SK-N-SH (cell line): ENCODE measurements around the gene PAM. TPM values are rescaled to one million over a fixed set of nuclear protein-coding genes. Genes with fewer than 3 reads are reported as not detected.
A peak's percentile ranks its signal among the peaks of the same experiment; 100 is the strongest.

Experiments
- CTCF ChIA-PET: fragments of 300-600, 350-600 bp; formaldehyde crosslinking; extraction: SDS; loops from one replicate; lab custom pipeline; 2021; lab: Yijun Ruan, JAX
- POLR2A ChIA-PET: fragments of 350-600 bp; sonication (Branson Sonifier 250); formaldehyde crosslinking; extraction: SDS; loops from one replicate; lab custom pipeline; 2020; ENCODE audit warnings: antibody characterized with exemption, inconsistent platforms; lab: Yijun Ruan, JAX
- DNase-seq: peaks from one replicate; pipeline ENCODE4 v3.0.0; 2012
- H2AFZ ChIP-seq: fragments of 200-600 bp; sonication (generic); 2 replicates; pipeline ENCODE4 v1.8.1; 2016; ENCODE audit warnings: antibody characterized with exemption, mild to moderate bottlenecking, low read depth
- H3F3A ChIP-seq: fragments of 200-600 bp; sonication (generic); replicated peaks from 2 replicates; pipeline ENCODE3; 2016; ENCODE audit warnings: antibody characterized with exemption, mild to moderate bottlenecking; ENCODE audit not compliant: insufficient read depth
- H3K27ac ChIP-seq, 2 experiments: fragments of 200-500 bp in 1 of 2; fragments of 200-600 bp in 1 of 2; sonication (Bioruptor generic) in 1 of 2; sonication (generic), shearing (Covaris generic) in 1 of 2; 2 replicates each; pipeline versions ENCODE4 v1.5.1 to v1.6.1; 2014 to 2016; ENCODE audit warnings: low read depth in 2 of 2, inconsistent platforms in 1 of 2, low read length in 1 of 2, mild to moderate bottlenecking in 1 of 2, mixed read lengths in 1 of 2
- H3K27me3 ChIP-seq: fragments of 200-600 bp; sonication (generic), shearing (Covaris generic); 2 replicates; pipeline ENCODE4 v1.6.1; 2016; ENCODE audit warnings: mixed run types; ENCODE audit not compliant: insufficient read depth
- H3K36me3 ChIP-seq, 2 experiments: fragments of 200-500 bp in 1 of 2; fragments of 200-600 bp in 1 of 2; sonication (Bioruptor generic) in 1 of 2; sonication (generic) in 1 of 2; replicated peaks in 1 of 2; 2 replicates each; pipeline versions ENCODE3 to v1.5.1; 2014 to 2016; ENCODE audit warnings: low read length in 1 of 2, mild to moderate bottlenecking in 1 of 2; ENCODE audit not compliant: insufficient read depth in 2 of 2, control insufficient read depth in 1 of 2
- H3K4me1 ChIP-seq, 2 experiments: fragments of 200-500 bp in 1 of 2; fragments of 200-600 bp in 1 of 2; sonication (Bioruptor generic) in 1 of 2; sonication (generic), shearing (Covaris generic) in 1 of 2; 2 replicates each; pipeline versions ENCODE4 v1.5.1 to v1.6.1; 2014 to 2016; ENCODE audit warnings: low read depth in 1 of 2, low read length in 1 of 2, mixed run types in 1 of 2; ENCODE audit not compliant: insufficient read depth in 2 of 2, control insufficient read depth in 1 of 2
- H3K4me2 ChIP-seq: fragments of 200-600 bp; sonication (generic), shearing (Covaris generic); 2 replicates; pipeline ENCODE4 v1.6.1; 2017; ENCODE audit warnings: mixed run types
- H3K4me3 ChIP-seq, 2 experiments: fragments of 200-500 bp in 1 of 2; fragments of 200-600 bp in 1 of 2; sonication (Bioruptor generic) in 1 of 2; sonication (generic), shearing (Covaris generic) in 1 of 2; 2 replicates each; pipeline versions ENCODE4 v1.5.1 to v1.8.1; 2014 to 2016; ENCODE audit warnings: low read depth in 2 of 2, inconsistent platforms in 1 of 2, low read length in 1 of 2, mild to moderate bottlenecking in 1 of 2, mixed read lengths in 1 of 2, moderate library complexity in 1 of 2
- H3K79me2 ChIP-seq: fragments of 200-600 bp; sonication (generic); 2 replicates; pipeline ENCODE4 v1.8.1; 2017; ENCODE audit warnings: mild to moderate bottlenecking; ENCODE audit not compliant: insufficient read depth
- H3K9ac ChIP-seq: fragments of 200-600 bp; sonication (generic); 2 replicates; pipeline ENCODE4 v1.6.1; 2017; ENCODE audit warnings: mixed run types
- H3K9me2 ChIP-seq: fragments of 200-600 bp; sonication (generic); 2 replicates; pipeline ENCODE4 v1.6.1; 2017; ENCODE audit warnings: mixed run types
- H3K9me3 ChIP-seq: fragments of 200-600 bp; sonication (generic); 2 replicates; pipeline ENCODE4 v1.6.1; 2017; ENCODE audit warnings: mixed run types, mild to moderate bottlenecking, moderate library complexity
- H4K20me1 ChIP-seq: fragments of 200-600 bp; sonication (generic); 2 replicates; pipeline ENCODE4 v1.6.1; 2017; ENCODE audit warnings: mild to moderate bottlenecking, mixed run types; ENCODE audit not compliant: insufficient read depth
- CHD2 ChIP-seq: fragments of 150-350 bp; IDR thresholded peaks from 2 replicates; pipeline ENCODE4 v1.6.1; 2018; ENCODE audit warnings: low read length; ENCODE audit not compliant: partially characterized antibody
- EZH2phosphoT487 ChIP-seq: fragments of 200-600 bp; sonication (generic); IDR thresholded peaks from 2 replicates; pipeline ENCODE4 v1.6.1; 2017; ENCODE audit warnings: low read depth, mixed run types, mild to moderate bottlenecking, antibody characterized with exemption, moderate library complexity, borderline replicate concordance
- FOSL2 ChIP-seq: IDR thresholded peaks from 2 replicates; pipeline ENCODE4 v1.4.0; 2012; ENCODE audit warnings: low read depth, mild to moderate bottlenecking, moderate library complexity, borderline replicate concordance
- FOXJ3 ChIP-seq: sonication (generic); formaldehyde crosslinking; IDR thresholded peaks from 2 replicates; pipeline ENCODE4 v1.5.1; 2020; ENCODE audit warnings: mild to moderate bottlenecking, missing genetic modification reagents
- FOXM1 ChIP-seq: IDR thresholded peaks from 2 replicates; pipeline ENCODE4 v1.4.0; 2012; ENCODE audit warnings: low read depth, mild to moderate bottlenecking
- GABPA ChIP-seq: IDR thresholded peaks from 2 replicates; pipeline ENCODE4 v1.4.0; 2012; ENCODE audit warnings: low read depth, mild to moderate bottlenecking
- IRF3 ChIP-seq: fragments of 150-350 bp; IDR thresholded peaks from 2 replicates; pipeline ENCODE4 v1.6.1; 2016; ENCODE audit warnings: mild to moderate bottlenecking, low read depth, low read length
- JUND ChIP-seq: IDR thresholded peaks from 2 replicates; pipeline ENCODE4 v1.4.0; 2012
- MXI1 ChIP-seq: IDR thresholded peaks from 2 replicates; pipeline ENCODE4 v1.6.1; 2012; ENCODE audit warnings: mild to moderate bottlenecking, low read depth, low read length, improper control_type of control experiment
- POLR2AphosphoS5 ChIP-seq: IDR thresholded peaks from 2 replicates; pipeline ENCODE4 v1.6.1; 2012; ENCODE audit warnings: low read depth, low read length
- RAD21 ChIP-seq: IDR thresholded peaks from 2 replicates; pipeline ENCODE4 v1.6.1; 2012; ENCODE audit warnings: mild to moderate bottlenecking, low read length
- TAF1 ChIP-seq: IDR thresholded peaks from 2 replicates; pipeline ENCODE4 v1.6.1; 2012; ENCODE audit warnings: low read depth, mild to moderate bottlenecking, low read length, moderate library complexity, borderline replicate concordance
- TCF12 ChIP-seq: IDR thresholded peaks from 2 replicates; pipeline ENCODE4 v1.4.0; 2012
- USF2 ChIP-seq: fragments of 150-350 bp; IDR thresholded peaks from 2 replicates; pipeline ENCODE4 v1.6.1; 2017; ENCODE audit warnings: antibody characterized with exemption, low read length, low read depth, borderline replicate concordance
- YY1 ChIP-seq: IDR thresholded peaks from 2 replicates; pipeline ENCODE4 v1.4.0; 2012; ENCODE audit warnings: low read depth, mild to moderate bottlenecking
- WGBS: methylation state at CpG from one replicate; pipeline ENCODE4 v1.1.6; 2017; ENCODE audit warnings: low lambda C conversion rate; 5-methylcytosine and 5-hydroxymethylcytosine counted together
- polyA plus RNA-seq, 3 experiments: library from polyadenylated mRNA; depleted of rRNA; stranded (reverse); fragments of >200 nt; gene quantifications; 2 replicates each; pipeline ENCODE4 v1.2.3, GENCODE V29; 2012
- TF ChIP-seq, protein P1 (sequence below): IDR thresholded peaks from 2 replicates; pipeline ENCODE4; 2012
- TF ChIP-seq, protein P2 (sequence below): IDR thresholded peaks from 2 replicates; pipeline ENCODE4 v1.4.0; 2012; ENCODE audit warnings: low read depth, borderline replicate concordance

Gene PAM
- polyA plus RNA-seq, 1 of the 3 experiments (the other 2 are of a cell fraction), result 507 TPM

GRCh38 chr5:102969641-102970040 is 214.5 kb downstream of the PAM start:
- TF ChIP-seq, protein P1, sequence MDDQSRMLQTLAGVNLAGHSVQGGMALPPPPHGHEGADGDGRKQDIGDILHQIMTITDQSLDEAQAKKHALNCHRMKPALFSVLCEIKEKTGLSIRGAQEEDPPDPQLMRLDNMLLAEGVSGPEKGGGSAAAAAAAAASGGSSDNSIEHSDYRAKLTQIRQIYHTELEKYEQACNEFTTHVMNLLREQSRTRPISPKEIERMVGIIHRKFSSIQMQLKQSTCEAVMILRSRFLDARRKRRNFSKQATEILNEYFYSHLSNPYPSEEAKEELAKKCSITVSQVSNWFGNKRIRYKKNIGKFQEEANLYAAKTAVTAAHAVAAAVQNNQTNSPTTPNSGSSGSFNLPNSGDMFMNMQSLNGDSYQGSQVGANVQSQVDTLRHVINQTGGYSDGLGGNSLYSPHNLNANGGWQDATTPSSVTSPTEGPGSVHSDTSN, result no peak
- TF ChIP-seq IRF3 (no peak), GABPA (no peak), FOXJ3 (CRISPR knock-in tag) (no peak), CHD2 (no peak), MXI1 (no peak), RAD21 (no peak), EZH2phosphoT487 (no peak), POLR2AphosphoS5 (no peak), YY1 (no peak), USF2 (no peak), JUND (no peak), TAF1 (no peak), FOSL2 (no peak), TCF12 (no peak), FOXM1 (no peak)
- TF ChIP-seq, protein P2, sequence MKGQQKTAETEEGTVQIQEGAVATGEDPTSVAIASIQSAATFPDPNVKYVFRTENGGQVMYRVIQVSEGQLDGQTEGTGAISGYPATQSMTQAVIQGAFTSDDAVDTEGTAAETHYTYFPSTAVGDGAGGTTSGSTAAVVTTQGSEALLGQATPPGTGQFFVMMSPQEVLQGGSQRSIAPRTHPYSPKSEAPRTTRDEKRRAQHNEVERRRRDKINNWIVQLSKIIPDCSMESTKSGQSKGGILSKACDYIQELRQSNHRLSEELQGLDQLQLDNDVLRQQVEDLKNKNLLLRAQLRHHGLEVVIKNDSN, result no peak
- H3K27me3 ChIP-seq, result no peaks in the 10 kb centered on the region
- no peaks in the 10 kb centered on the region; the same call in 1 of the 2 replicates for H3K9me2 ChIP-seq
- 94% methylated on average over 3 of the region's 3 CpGs for WGBS
- H3K4me2 ChIP-seq, result no peak overlapping the region
- H3K9me3 ChIP-seq, result no peaks in the 10 kb centered on the region
- H3K27ac ChIP-seq, result peak overlapping the region in 1 of 2 experiments; percentile 48; a peak in 2 of 4 replicates
- H3K9ac ChIP-seq, result no peak overlapping the region
- peaks cover 0 to 22% of the 10 kb centered on the region in 2 experiments; a peak in 1 of 4 replicates for H3K4me1 ChIP-seq
- H2AFZ ChIP-seq, result no peak overlapping the region
- no peak for DNase-seq
- ChIA-PET CTCF (interaction anchor here (0.7 to 1.5 kb wide), 2 partner anchors 11 to 288 kb away, joined by 3 to 7 read pairs; no protein-coding TSS in a partner anchor), POLR2A (no interaction called here)
- peaks cover 4% of the 10 kb centered on the region; the same call in 1 of the 2 replicates for H3K79me2 ChIP-seq
- no peak overlapping the region for H3K4me3 ChIP-seq
- no peaks in the 10 kb centered on the region for H4K20me1 ChIP-seq
- H3K36me3 ChIP-seq, result peaks cover 35 to 52% of the 10 kb centered on the region in 2 experiments
- peaks cover 30% of the 10 kb centered on the region for H3F3A ChIP-seq
